PFSK-1 (cell line): ENCODE measurements around the gene DAB1.

Experiments used
- POLR2AphosphoS5 ChIP-seq: IDR thresholded peaks from 2 replicates; pipeline ENCODE4 v1.6.1; 2012; ENCODE audit warnings: low read depth, mild to moderate bottlenecking, control low read depth, low read length, moderate library complexity
- TAF1 ChIP-seq: IDR thresholded peaks from 2 replicates; pipeline ENCODE4 v1.6.1; 2012; ENCODE audit warnings: low read length, control low read depth, borderline replicate concordance; ENCODE audit not compliant: insufficient read depth
- TF ChIP-seq, protein P1 (sequence below), 2 experiments: IDR thresholded peaks; 2 replicates each; pipeline versions ENCODE4 v1.6.1 to v1.8.0; 2011 to 2012; ENCODE audit warnings: low read depth in 2 of 2, low read length in 2 of 2, control low read depth in 1 of 2, inconsistent platforms in 1 of 2, mild to moderate bottlenecking in 1 of 2, moderate library complexity in 1 of 2; ENCODE audit not compliant: insufficient read depth in 1 of 2

DNA sequence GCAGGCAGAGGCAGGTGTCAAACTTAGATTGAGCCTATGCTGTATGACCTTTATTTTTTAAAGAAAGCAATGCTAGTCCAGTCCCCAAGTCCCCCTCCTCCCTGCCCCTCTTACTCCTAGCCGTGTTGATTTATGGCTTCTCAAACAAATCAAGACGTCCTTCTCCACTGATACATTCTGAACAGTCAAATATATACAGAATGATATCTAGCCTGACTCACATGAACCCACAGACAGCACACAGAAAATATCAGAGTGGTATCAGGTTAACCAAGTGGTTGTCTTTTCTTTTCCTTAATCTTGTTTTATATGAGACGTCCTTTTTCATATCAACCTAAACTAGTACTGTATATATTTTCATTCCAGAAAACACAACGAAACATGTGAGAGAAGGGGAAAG lies 13.4 kb downstream of the DAB1 start:
- TF ChIP-seq TAF1: no peak
- TF ChIP-seq, protein P1, sequence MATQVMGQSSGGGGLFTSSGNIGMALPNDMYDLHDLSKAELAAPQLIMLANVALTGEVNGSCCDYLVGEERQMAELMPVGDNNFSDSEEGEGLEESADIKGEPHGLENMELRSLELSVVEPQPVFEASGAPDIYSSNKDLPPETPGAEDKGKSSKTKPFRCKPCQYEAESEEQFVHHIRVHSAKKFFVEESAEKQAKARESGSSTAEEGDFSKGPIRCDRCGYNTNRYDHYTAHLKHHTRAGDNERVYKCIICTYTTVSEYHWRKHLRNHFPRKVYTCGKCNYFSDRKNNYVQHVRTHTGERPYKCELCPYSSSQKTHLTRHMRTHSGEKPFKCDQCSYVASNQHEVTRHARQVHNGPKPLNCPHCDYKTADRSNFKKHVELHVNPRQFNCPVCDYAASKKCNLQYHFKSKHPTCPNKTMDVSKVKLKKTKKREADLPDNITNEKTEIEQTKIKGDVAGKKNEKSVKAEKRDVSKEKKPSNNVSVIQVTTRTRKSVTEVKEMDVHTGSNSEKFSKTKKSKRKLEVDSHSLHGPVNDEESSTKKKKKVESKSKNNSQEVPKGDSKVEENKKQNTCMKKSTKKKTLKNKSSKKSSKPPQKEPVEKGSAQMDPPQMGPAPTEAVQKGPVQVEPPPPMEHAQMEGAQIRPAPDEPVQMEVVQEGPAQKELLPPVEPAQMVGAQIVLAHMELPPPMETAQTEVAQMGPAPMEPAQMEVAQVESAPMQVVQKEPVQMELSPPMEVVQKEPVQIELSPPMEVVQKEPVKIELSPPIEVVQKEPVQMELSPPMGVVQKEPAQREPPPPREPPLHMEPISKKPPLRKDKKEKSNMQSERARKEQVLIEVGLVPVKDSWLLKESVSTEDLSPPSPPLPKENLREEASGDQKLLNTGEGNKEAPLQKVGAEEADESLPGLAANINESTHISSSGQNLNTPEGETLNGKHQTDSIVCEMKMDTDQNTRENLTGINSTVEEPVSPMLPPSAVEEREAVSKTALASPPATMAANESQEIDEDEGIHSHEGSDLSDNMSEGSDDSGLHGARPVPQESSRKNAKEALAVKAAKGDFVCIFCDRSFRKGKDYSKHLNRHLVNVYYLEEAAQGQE (IDR thresholded peaks at IDR 0.05; ENCODE audit: insufficient read depth in 1 of 2, low read depth in 2 of 2, low read length in 2 of 2): no peak
- TF ChIP-seq POLR2AphosphoS5: no peak
